Right lobe of liver (tissue), 6 donors: ENCODE measurements around the gene CLASP2. TPM values are rescaled to one million over a fixed set of nuclear protein-coding genes. Genes with fewer than 3 reads are reported as not detected.
"Not testable (repeated sequence)": the region's sequence is repeated elsewhere in the genome, so short reads cannot be mapped to it uniquely, and the experiment has no call there.

Experiments
- ATAC-seq, 4 donors: fragments of 200-7000 bp; cut with Tn5 transposase; one replicate each; pipeline ENCODE4 v1.9.1; 2020; ENCODE audit warnings: mild to moderate bottlenecking in 4 of 4, moderate library complexity in 4 of 4
- DNase-seq, 3 donors: peaks; one replicate each; pipeline ENCODE4 v3.0.0-alpha.2; 2020
- H3K27ac ChIP-seq, 3 donors: fragments of 200-600 bp; one replicate each; pipeline ENCODE4 v1.8.0; 2022
- H3K27me3 ChIP-seq, 2 donors: fragments of 200-600 bp; one replicate each; pipeline ENCODE4 v1.8.0; 2022
- H3K36me3 ChIP-seq, 4 donors: fragments of 200-600 bp; sonication (generic) in 1 of 4; one replicate each; pipeline versions ENCODE4 v1.5.1 to v1.8.0; 2017 to 2022; ENCODE audit warnings: control low read depth in 1 of 4
- H3K4me1 ChIP-seq, 4 donors: fragments of 200-600 bp; sonication (generic) in 1 of 4; one replicate each; pipeline versions ENCODE4 v1.5.1 to v1.8.0; 2017 to 2022; ENCODE audit warnings: control low read depth in 1 of 4
- H3K4me3 ChIP-seq, 3 donors: fragments of 200-600 bp; one replicate each; pipeline ENCODE4 v1.8.0; 2022
- H3K9me3 ChIP-seq, 4 donors: fragments of 200-600 bp; sonication (generic) in 1 of 4; one replicate each; pipeline versions ENCODE4 v1.5.1 to v1.8.0; 2017 to 2022; ENCODE audit warnings: control low read depth in 1 of 4
- POLR2A ChIP-seq: fragments of 450-650 bp; IDR thresholded peaks from one replicate; pipeline ENCODE4 v1.6.1; 2017; ENCODE audit warnings: antibody characterized with exemption, mild to moderate bottlenecking
- WGBS: methylation state at CpG from one replicate; pipeline ENCODE4 v1.1.6; 2018; ENCODE audit warnings: low coverage, low lambda C conversion rate; ENCODE audit not compliant: insufficient coverage; ENCODE audit errors: missing lambda C conversion rate; 5-methylcytosine and 5-hydroxymethylcytosine counted together
- intact Hi-C, 2 donors: fragments of 100-400 bp; cut with DNase I; formaldehyde crosslinking; loops; one replicate each; pipeline versions ENCODE4 v1.11.2 to v1.14.1; 2022
- small RNA-seq, 2 experiments: library from RNA; depleted of rRNA; stranded (forward); fragments of <200 nt; gene quantifications; one replicate each; pipeline ENCODE3, GENCODE V24; 2016
- total RNA-seq, 6 experiments: library from RNA; depleted of rRNA in 2 of 6; stranded (reverse); fragments of >200 nt in 2 of 6; fragmentation: NEBNext Ultra II Directional in 3 of 6; extraction: Animal tissue kit (Norgen Biotek cat#: 25700) in 3 of 6; gene quantifications; one replicate each; pipeline versions ENCODE4 v1.1.0 to v1.2.4, GENCODE V29; 2016 to 2023
- TF ChIP-seq, protein P1 (sequence below), 4 donors: fragments of 200-600 bp in 3 of 4; fragments of 450-650 bp in 1 of 4; IDR thresholded peaks; one replicate each; pipeline versions ENCODE4 v1.5.1 to v1.8.0; 2016 to 2022; ENCODE audit warnings: antibody characterized with exemption in 4 of 4, mild to moderate bottlenecking in 2 of 4
- donor health status: DM: no; HTN: yes; CAD: no.
- donor health status: DM: no; HTN: no; CAD: no.
- donor health status: DM: no; HTN: no; CAD: no.
- donor health status: DM: no; HTN: yes; CAD: no.
- donor health status: DM: no; HTN: yes; CAD: no.

The CLASP2 gene
- total RNA-seq, 6 experiments from 2014 or later = 15.0 to 19.2 (median 16.5) TPM

DNA sequence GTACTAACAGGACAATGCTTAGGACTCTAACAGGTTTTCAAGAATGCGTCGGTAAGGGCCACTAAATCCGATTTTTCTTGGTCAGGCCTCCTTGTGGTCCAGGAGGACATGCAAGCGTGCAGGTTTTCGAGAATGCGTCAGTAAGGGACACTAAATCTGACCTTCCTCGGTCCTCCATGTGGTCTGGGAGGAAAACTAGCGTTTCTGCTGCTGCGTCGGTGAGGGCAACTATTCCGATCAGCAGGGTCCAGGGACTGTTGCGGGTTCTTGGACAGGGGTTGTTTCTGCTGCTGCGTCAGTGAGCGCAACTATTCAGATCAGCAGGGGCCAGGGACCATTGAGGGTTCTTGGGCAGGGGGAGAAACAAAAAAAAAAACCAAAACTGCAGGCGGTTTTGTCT is 270.1 kb downstream of the CLASP2 start:
- no peak overlapping the region for H3K27ac ChIP-seq
- 93% methylated on average over 14 of the region's 15 CpGs for WGBS
- no peak for TF ChIP-seq POLR2A
- TF ChIP-seq, protein P1, sequence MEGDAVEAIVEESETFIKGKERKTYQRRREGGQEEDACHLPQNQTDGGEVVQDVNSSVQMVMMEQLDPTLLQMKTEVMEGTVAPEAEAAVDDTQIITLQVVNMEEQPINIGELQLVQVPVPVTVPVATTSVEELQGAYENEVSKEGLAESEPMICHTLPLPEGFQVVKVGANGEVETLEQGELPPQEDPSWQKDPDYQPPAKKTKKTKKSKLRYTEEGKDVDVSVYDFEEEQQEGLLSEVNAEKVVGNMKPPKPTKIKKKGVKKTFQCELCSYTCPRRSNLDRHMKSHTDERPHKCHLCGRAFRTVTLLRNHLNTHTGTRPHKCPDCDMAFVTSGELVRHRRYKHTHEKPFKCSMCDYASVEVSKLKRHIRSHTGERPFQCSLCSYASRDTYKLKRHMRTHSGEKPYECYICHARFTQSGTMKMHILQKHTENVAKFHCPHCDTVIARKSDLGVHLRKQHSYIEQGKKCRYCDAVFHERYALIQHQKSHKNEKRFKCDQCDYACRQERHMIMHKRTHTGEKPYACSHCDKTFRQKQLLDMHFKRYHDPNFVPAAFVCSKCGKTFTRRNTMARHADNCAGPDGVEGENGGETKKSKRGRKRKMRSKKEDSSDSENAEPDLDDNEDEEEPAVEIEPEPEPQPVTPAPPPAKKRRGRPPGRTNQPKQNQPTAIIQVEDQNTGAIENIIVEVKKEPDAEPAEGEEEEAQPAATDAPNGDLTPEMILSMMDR (IDR thresholded peaks at IDR 0.05) = no peak
- no peak for ATAC-seq
- H3K9me3 ChIP-seq = no peaks in the 10 kb centered on the region
- H3K4me3 ChIP-seq = no peak overlapping the region
- no peaks in the 10 kb centered on the region for H3K27me3 ChIP-seq
- H3K4me1 ChIP-seq = no peaks in the 10 kb centered on the region
- H3K36me3 ChIP-seq = no peaks in the 10 kb centered on the region
- no peak for DNase-seq
- intact Hi-C loops = no loop called here

DNA sequence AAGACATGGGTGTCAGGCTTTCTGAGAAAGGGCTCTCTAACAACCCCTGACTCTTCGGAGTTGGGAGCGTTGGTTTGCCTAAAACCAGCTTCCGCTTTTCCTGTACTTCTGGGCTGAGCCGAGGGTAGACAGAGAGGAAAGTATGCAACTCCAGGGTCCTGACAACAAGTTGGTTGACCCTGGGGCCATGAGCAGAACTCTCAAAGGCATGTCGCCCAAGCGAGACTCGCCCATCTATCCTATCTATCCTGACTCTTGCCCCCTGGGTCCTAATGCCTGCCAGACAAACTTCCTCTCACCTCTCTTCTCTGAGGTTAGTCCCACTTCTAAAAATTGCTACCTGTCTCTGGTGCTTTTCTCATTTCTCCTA is 270.8 kb downstream of the CLASP2 start:
- intact Hi-C loops, ATAC-seq, H3K27me3 ChIP-seq, H3K4me3 ChIP-seq, DNase-seq, H3K4me1 ChIP-seq, H3K36me3 ChIP-seq, H3K27ac ChIP-seq, H3K9me3 ChIP-seq: not testable (repeated sequence)
- 88% methylated on average over 7 of the region's 7 CpGs for WGBS

Small RNA genes within 50 kb of the gene (small RNA-seq; reads per million reads assigned to genes)
- gene COX6CP10 (0 reads per million in 2 experiments), gene RNA5SP128 (0 reads per million in 2 experiments)

Other genes starting within 250 kb of the CLASP2 start
- gene PDCD6IP, start 80.4 kb upstream of the CLASP2 start, total RNA-seq = 100 to 1,000 TPM in 5 of 6 experiments, 10 to 100 TPM in 1; 83.0 to 140 (median 116) TPM